ENCODE data around the gene DBX2. TPM values are rescaled to one million over a fixed set of nuclear protein-coding genes. Genes with fewer than 3 reads are reported as not detected.

DBX2 gene
- total RNA-seq, 4 donors from 2014 or later: 0.40 to 1.1 (median 0.76) TPM; not detected in 1

GRCh38 chr12:44972746-44973421 is 78.0 kb downstream of the DBX2 start:
- no peak for DNase-seq (ENCODE audit: low spot score in 2 of 2)

GRCh38 chr12:44968965-44969364 is 81.9 kb downstream of the DBX2 start:
- Histone ChIP-seq H3K27ac (no peak overlapping the region), H3K27me3 (no peaks in the 10 kb centered on the region), H3K4me3 (no peak overlapping the region), H3K9me3 (peaks cover 3% of the 10 kb centered on the region), H3K36me3 (no peaks in the 10 kb centered on the region), H3K4me1 (no peaks in the 10 kb centered on the region)
- TF ChIP-seq POLR2A (IDR thresholded peaks at IDR 0.05) (no peak), POLR2AphosphoS5 (IDR thresholded peaks at IDR 0.05) (no peak), EP300 (IDR thresholded peaks at IDR 0.05) (no peak), CTCF (IDR thresholded peaks at IDR 0.05) (no peak)
- no peak for DNase-seq (ENCODE audit: low spot score in 2 of 2)
- WGBS: 38% methylated on average over 1 of the region's 1 CpG

More at GRCh38 chr12:44972746-44973421, 78.0 kb downstream of the DBX2 start:
- TF ChIP-seq POLR2AphosphoS5 (IDR thresholded peaks at IDR 0.05) (no peak), POLR2A (IDR thresholded peaks at IDR 0.05) (no peak), EP300 (IDR thresholded peaks at IDR 0.05) (no peak), CTCF (IDR thresholded peaks at IDR 0.05) (no peak)
- H3K4me1 ChIP-seq: no peaks in the 10 kb centered on the region
- H3K36me3 ChIP-seq: no peaks in the 10 kb centered on the region
- H3K27me3 ChIP-seq: no peaks in the 10 kb centered on the region
- H3K27ac ChIP-seq: no peak overlapping the region
- H3K4me3 ChIP-seq: no peak overlapping the region
- no peaks in the 10 kb centered on the region for H3K9me3 ChIP-seq
- WGBS: 31% methylated on average over 2 of the region's 2 CpGs

Other genes with a start within 250 kb of the DBX2 start
- 10 to 100 TPM in 1 of 4 donors, 1 to 10 TPM in 3; 4.7 to 20.5 (median 9.3) TPM for gene NELL2, start 174.8 kb downstream of the DBX2 start, total RNA-seq
- gene ANO6, start 165.0 kb upstream of the DBX2 start, total RNA-seq: 10 to 100 TPM; 31.8 to 43.5 (median 34.1) TPM